ENCODE results near the gene ETFDH. TPM values are rescaled to one million over a fixed set of nuclear protein-coding genes. Genes with fewer than 3 reads are reported as not detected.

ETFDH gene
- total RNA-seq, 1 experiment from 2014 or later = 12.4 TPM

- H3K36me3 Mint-ChIP-seq = peaks cover 23% of the 10 kb centered on the region
- CTCF ChIA-PET = no interaction called here
- peaks cover 26% of the 10 kb centered on the region for H3K9me3 Mint-ChIP-seq
- H3K4me1 Mint-ChIP-seq = no peaks in the 10 kb centered on the region
- TF ChIP-seq ZNF671 (CRISPR knock-in tag; IDR thresholded peaks at IDR 0.05) (no peak), ZNF232 (CRISPR knock-in tag; IDR thresholded peaks at IDR 0.05) (no peak), ESRRA (CRISPR knock-in tag; IDR thresholded peaks at IDR 0.05; ENCODE audit: borderline replicate concordance) (no peak), ATF2 (CRISPR knock-in tag; IDR thresholded peaks at IDR 0.05; ENCODE audit: borderline replicate concordance, low read depth) (no peak), CREB1 (CRISPR knock-in tag; IDR thresholded peaks at IDR 0.05) (no peak), TP53 (CRISPR knock-in tag; IDR thresholded peaks at IDR 0.05) (no peak), MXD4 (CRISPR knock-in tag; IDR thresholded peaks at IDR 0.05; ENCODE audit: borderline replicate concordance) (no peak), ATF1 (CRISPR knock-in tag; IDR thresholded peaks at IDR 0.05) (no peak), SMAD3 (CRISPR knock-in tag; IDR thresholded peaks at IDR 0.05; ENCODE audit: borderline replicate concordance) (no peak), CREM (CRISPR knock-in tag; IDR thresholded peaks at IDR 0.05) (no peak)
- H3K4me3 Mint-ChIP-seq = no peak overlapping the region
- peaks cover 3% of the 10 kb centered on the region; the same call in 1 of the 2 replicates for H3K27me3 Mint-ChIP-seq (ENCODE audit: low read depth)
- no peak overlapping the region for H3K27ac Mint-ChIP-seq
- no peak for DNase-seq (ENCODE audit: low spot score)
- POLR2A ChIA-PET = no interaction called here
- no peak for ATAC-seq
These were observed 86.0 kb downstream of the ETFDH start for GRCh38 chr4:158758142-158758541.

- H3K27ac Mint-ChIP-seq = no peak overlapping the region
- ChIA-PET CTCF (no interaction called here), POLR2A (no interaction called here)
- peaks cover 3% of the 10 kb centered on the region; the same call in 1 of the 2 replicates for H3K27me3 Mint-ChIP-seq (ENCODE audit: low read depth)
- H3K4me1 Mint-ChIP-seq = no peaks in the 10 kb centered on the region
- H3K4me3 Mint-ChIP-seq = no peak overlapping the region
- TF ChIP-seq TEAD1 (CRISPR knock-in tag; IDR thresholded peaks at IDR 0.05) (no peak), ZBTB21 (CRISPR knock-in tag; IDR thresholded peaks at IDR 0.05; ENCODE audit: borderline replicate concordance) (no peak), ZMAT4 (CRISPR knock-in tag; IDR thresholded peaks at IDR 0.05) (no peak), FOXJ3 (CRISPR knock-in tag; IDR thresholded peaks at IDR 0.05; ENCODE audit: borderline replicate concordance) (no peak), JAZF1 (CRISPR knock-in tag; IDR thresholded peaks at IDR 0.05) (no peak), ETV6 (CRISPR knock-in tag; IDR thresholded peaks at IDR 0.05) (no peak), ATF3 (CRISPR knock-in tag; conservative IDR thresholded peaks at IDR 0.05) (no peak)
- no peak for DNase-seq (ENCODE audit: low spot score)
- no peak for ATAC-seq
- peaks cover 26% of the 10 kb centered on the region for H3K9me3 Mint-ChIP-seq
- peaks cover 23% of the 10 kb centered on the region for H3K36me3 Mint-ChIP-seq
These were observed 86.6 kb downstream of the ETFDH start for GRCh38 chr4:158758703-158759102.

Other genes starting within 250 kb of the ETFDH start
- 0.48 to 0.89 TPM (median 0.82 TPM) in 3 replicates for gene RXFP1, start 150.4 kb upstream of the ETFDH start, total RNA-seq (2021)
- gene C4orf46, start 409 bp upstream of the ETFDH start, total RNA-seq (2021) = 18.1 to 20.6 TPM (median 20.4 TPM) in 3 replicates
- 38.3 to 40.5 TPM (median 40.3 TPM) in 3 replicates for gene PPID, start 51.1 kb downstream of the ETFDH start, total RNA-seq (2021)
- 8.2 to 10.2 TPM (median 8.6 TPM) in 3 replicates for gene FNIP2, start 96.7 kb downstream of the ETFDH start, total RNA-seq (2021)

Data from WTC11 (cell line).